GM12878 (cell line): ENCODE measurements around the gene IKBKG.

ENCODE experiments used
- BHLHE40 ChIP-seq, 2 experiments: fragments of 450-650 bp in 1 of 2; IDR thresholded peaks; 2 replicates each; pipeline ENCODE4 v1.6.1; 2011 to 2017; ENCODE audit warnings: low read depth in 2 of 2, borderline replicate concordance in 1 of 2, improper control_type of control experiment in 1 of 2, low read length in 1 of 2, mild to moderate bottlenecking in 1 of 2
- CBX5 ChIP-seq: sonication (generic); IDR thresholded peaks from 2 replicates; pipeline ENCODE4 v1.6.1; 2016; ENCODE audit warnings: low read depth, moderate library complexity, mild to moderate bottlenecking, inconsistent platforms
- CEBPB ChIP-seq, 2 experiments: fragments of 150-350 bp in 1 of 2; IDR thresholded peaks; 2 replicates each; pipeline ENCODE4 v1.6.1; 2012 to 2014; ENCODE audit warnings: low read depth in 2 of 2, low read length in 2 of 2, borderline replicate concordance in 1 of 2, inconsistent platforms in 1 of 2
- CHD2 ChIP-seq: IDR thresholded peaks from 2 replicates; pipeline ENCODE4 v1.6.1; 2011; ENCODE audit warnings: low read depth, low read length, improper control_type of control experiment, borderline replicate concordance
- CTCF ChIP-seq, 3 experiments: IDR thresholded peaks in 2 of 3; conservative IDR thresholded peaks in 1 of 3; 2 replicates each; pipeline ENCODE4 v1.5.1; 2011; ENCODE audit warnings: low read depth in 3 of 3, low read length in 3 of 3, mild to moderate bottlenecking in 3 of 3, control low read depth in 2 of 3, moderate library complexity in 2 of 3, inconsistent platforms in 1 of 3, mixed read lengths in 1 of 3; ENCODE audit not compliant: control insufficient read depth in 2 of 3, insufficient read depth in 1 of 3; ENCODE audit errors: extremely low read depth in 1 of 3
- E4F1 ChIP-seq: fragments of 450-650 bp; IDR thresholded peaks from 2 replicates; pipeline ENCODE4 v1.6.1; 2018; ENCODE audit warnings: borderline replicate concordance, mild to moderate bottlenecking; ENCODE audit not compliant: partially characterized antibody
- KLF5 ChIP-seq: fragments of 450-650 bp; IDR thresholded peaks from 2 replicates; pipeline ENCODE4 v1.6.1; 2014; ENCODE audit warnings: mild to moderate bottlenecking; ENCODE audit not compliant: partially characterized antibody
- MXI1 ChIP-seq: fragments of 150-350 bp; IDR thresholded peaks from 2 replicates; pipeline ENCODE4 v1.6.1; 2011; ENCODE audit warnings: low read depth, mild to moderate bottlenecking, inconsistent platforms, low read length, improper control_type of control experiment
- NFIC ChIP-seq: IDR thresholded peaks from 2 replicates; pipeline ENCODE4 v1.6.1; 2012; ENCODE audit warnings: low read depth, mild to moderate bottlenecking, inconsistent platforms, low read length, moderate library complexity
- POLR2A ChIP-seq: IDR thresholded peaks from 2 replicates; pipeline ENCODE4 v1.6.1; 2011; ENCODE audit warnings: low read depth, mild to moderate bottlenecking, low read length
- POLR2AphosphoS5 ChIP-seq: IDR thresholded peaks from 2 replicates; pipeline ENCODE4 v1.6.1; 2011; ENCODE audit warnings: mild to moderate bottlenecking, low read length, inconsistent platforms
- SIX5 ChIP-seq: IDR thresholded peaks from 2 replicates; pipeline ENCODE4 v1.6.1; 2011; ENCODE audit warnings: mild to moderate bottlenecking, low read depth, low read length, moderate library complexity; ENCODE audit not compliant: severe bottlenecking
- USF1 ChIP-seq: IDR thresholded peaks from 2 replicates; pipeline ENCODE4 v1.6.1; 2011; ENCODE audit warnings: borderline replicate concordance, low read depth, mild to moderate bottlenecking, moderate library complexity, mixed read lengths, low read length; ENCODE audit not compliant: insufficient read depth; ENCODE audit errors: extremely low read length

DNA sequence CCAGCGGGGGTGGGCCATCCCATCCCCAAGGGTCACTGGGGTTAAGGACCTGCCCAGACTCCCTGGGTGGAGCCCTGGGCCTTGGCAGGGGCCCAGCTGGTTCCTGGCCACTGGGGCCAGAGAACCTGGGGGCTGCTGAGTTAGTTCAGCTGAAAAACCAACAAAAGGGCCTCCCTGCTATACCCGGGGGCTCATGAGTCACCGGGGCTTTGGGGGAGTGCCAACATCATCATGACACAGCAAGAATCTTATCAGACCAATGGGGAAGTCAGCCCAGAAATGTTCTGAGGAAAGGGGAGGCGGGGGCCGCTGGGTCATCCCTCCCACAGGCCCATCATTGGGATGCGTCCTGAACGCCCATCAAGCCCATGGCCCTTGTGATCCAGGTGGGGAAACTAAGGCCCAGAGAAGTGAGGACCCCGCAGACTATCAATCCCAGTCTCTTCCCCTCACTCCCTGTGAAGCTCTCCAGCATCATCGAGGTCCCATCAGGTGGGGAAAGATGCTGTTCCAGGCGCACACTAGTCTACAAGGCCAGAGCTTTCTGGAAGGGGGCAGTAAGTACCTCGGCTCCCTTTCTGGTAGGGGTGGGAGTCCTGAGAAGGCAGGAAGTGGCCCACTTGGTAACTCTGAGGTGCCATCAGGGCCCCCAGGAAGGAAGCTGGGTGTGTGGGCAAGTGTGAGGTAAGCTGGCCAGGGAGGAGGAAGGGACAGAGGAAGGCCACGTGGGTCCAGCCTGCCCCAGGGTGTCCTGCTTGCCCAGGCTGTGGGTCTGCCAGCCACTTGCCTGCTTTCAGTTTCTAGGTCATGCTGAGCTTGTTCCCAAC is 5.3 kb upstream of the IKBKG start:
- TF ChIP-seq MXI1 (no peak), NFIC (no peak), BHLHE40 (IDR thresholded peaks at IDR 0.05; ENCODE audit: borderline replicate concordance in 1 of 2, low read depth in 2 of 2, low read length in 1 of 2) (no peak), CTCF (IDR thresholded peaks at IDR 0.05 in 2 of 3, conservative IDR thresholded peaks at IDR 0.05 in 1 of 3; ENCODE audit: control insufficient read depth in 2 of 3, extremely low read depth in 1 of 3, insufficient read depth in 1 of 3, low read depth in 3 of 3, low read length in 3 of 3) (no peak), CEBPB (IDR thresholded peaks at IDR 0.05; ENCODE audit: borderline replicate concordance in 1 of 2, low read depth in 2 of 2, low read length in 2 of 2) (no peak), USF1 (no peak), CHD2 (no peak), POLR2AphosphoS5 (no peak), POLR2A (no peak), KLF5 (no peak), CBX5 (no peak), E4F1 (no peak), SIX5 (no peak)
